AG04449 (cell line): ENCODE results near the gene LITAF.

Source experiments
- CTCF ChIA-PET: fragments of 350-600 bp; formaldehyde crosslinking; extraction: SDS; loops from one replicate; lab custom pipeline; 2021; ENCODE audit warnings: antibody characterized with exemption; lab: Yijun Ruan, JAX
- POLR2A ChIA-PET: fragments of 400-600, 350-600 bp; formaldehyde crosslinking; extraction: SDS; loops from one replicate; lab custom pipeline; 2020; ENCODE audit warnings: antibody characterized with exemption, inconsistent platforms; lab: Yijun Ruan, JAX
- DNase-seq: peaks from one replicate; pipeline ENCODE4 v3.0.0-alpha.2; 2010; ENCODE audit warnings: low read depth, low spot score
- H3K4me3 ChIP-seq: 2 replicates; pipeline ENCODE4 v1.5.1; 2011; ENCODE audit warnings: low read depth, mild to moderate bottlenecking, control low read depth, low read length
- CTCF ChIP-seq: IDR thresholded peaks from one replicate; pipeline ENCODE4 v1.5.1; 2011; ENCODE audit warnings: mild to moderate bottlenecking, moderate library complexity, low read length, control low read depth, inconsistent platforms; ENCODE audit not compliant: insufficient read depth; ENCODE audit errors: missing control alignments

The LITAF gene

GRCh38 chr16:11624636-11625607, 38.2 kb upstream of the LITAF start:
- POLR2A ChIA-PET, result no interaction called here
- TF ChIP-seq CTCF, result no peak
- no peak for DNase-seq
- CTCF ChIA-PET, result interaction anchor here (1.5 kb wide), 1 partner anchor 93 kb away, joined by 3 read pairs; no protein-coding TSS in a partner anchor
- H3K4me3 ChIP-seq, result no peak overlapping the region

- TF ChIP-seq CTCF, result no peak
- ChIA-PET CTCF (interaction anchor here (1.5 kb wide), 1 partner anchor 92 kb away, joined by 3 read pairs; no protein-coding TSS in a partner anchor), POLR2A (no interaction called here)
- no peak overlapping the region for H3K4me3 ChIP-seq
- DNase-seq, result no peak
These were observed 37.5 kb upstream of the LITAF start for GRCh38 chr16:11624205-11624604.

- H3K4me3 ChIP-seq, result peak overlapping the region; percentile 18; the same call in 1 of the 2 replicates
These were observed 35.4 kb upstream of the LITAF start for GRCh38 chr16:11621920-11622651.

GRCh38 chr16:11621539-11621919, 34.8 kb upstream of the LITAF start:
- ChIA-PET POLR2A (no interaction called here), CTCF (interaction anchor here (1.2 to 1.7 kb wide), 3 partner anchors 10 to 38 kb away, joined by 3 to 6 read pairs (median 5); no protein-coding TSS in a partner anchor)
- no peak overlapping the region for H3K4me3 ChIP-seq
- no peak for TF ChIP-seq CTCF
- no peak for DNase-seq

More at GRCh38 chr16:11621920-11622651, 35.4 kb upstream of the LITAF start:
- CTCF ChIA-PET, result interaction anchor here (1.2 to 1.7 kb wide), 4 partner anchors 9 to 90 kb away, joined by 3 to 6 read pairs (median 4); no protein-coding TSS in a partner anchor
- DNase-seq, result no peak
- TF ChIP-seq CTCF, result no peak
- POLR2A ChIA-PET, result no interaction called here

- H3K4me3 ChIP-seq, result no peak overlapping the region
- TF ChIP-seq CTCF, result no peak
- ChIA-PET CTCF (no interaction called here), POLR2A (no interaction called here)
- DNase-seq, result no peak
These were observed 33.7 kb upstream of the LITAF start for GRCh38 chr16:11620243-11621003.
